ENCODE results near the gene CCND2. TPM values are rescaled to one million over a fixed set of nuclear protein-coding genes. Genes with fewer than 3 reads are reported as not detected.

Gene CCND2
- total RNA-seq, 1 donor from 2014 or later: 88.1 TPM

DNA sequence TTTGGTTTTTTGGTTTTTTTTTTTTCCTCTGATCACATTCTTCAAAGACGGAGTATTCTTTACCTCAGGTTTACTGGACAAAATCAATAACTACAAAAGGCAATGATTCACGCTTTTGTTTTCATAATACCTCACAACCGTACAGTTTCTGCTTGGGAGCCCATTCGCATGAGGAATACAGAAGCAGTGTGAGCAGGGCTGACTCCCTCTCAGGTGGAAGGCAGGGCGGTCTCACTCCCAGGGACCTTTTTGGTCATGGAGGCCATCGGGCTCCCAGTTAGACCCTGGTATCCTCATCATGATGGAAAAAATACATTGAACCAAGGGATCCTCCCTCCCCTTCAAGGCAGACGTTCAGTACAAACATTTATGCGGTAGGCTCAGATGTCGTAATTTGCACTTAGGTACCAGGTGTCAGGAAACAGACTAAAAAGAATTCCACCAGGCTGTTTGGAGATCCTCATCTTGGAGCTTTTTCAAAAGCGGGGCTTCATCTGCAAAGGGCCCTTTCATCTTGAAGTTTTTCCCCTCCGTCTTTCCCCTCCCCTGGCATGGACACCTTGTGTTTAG lies 28.5 kb downstream of the CCND2 start:
- Mint-ChIP-seq H3K4me1 (ENCODE audit: unreplicated experiment) (peaks cover 19% of the 10 kb centered on the region), H3K4me3 (ENCODE audit: unreplicated experiment) (no peak overlapping the region), H3K27me3 (ENCODE audit: unreplicated experiment) (peaks cover 2% of the 10 kb centered on the region), H3K9me3 (ENCODE audit: unreplicated experiment) (no peaks in the 10 kb centered on the region), H3K27ac (ENCODE audit: unreplicated experiment) (no peak overlapping the region), H3K36me3 (ENCODE audit: low read depth, unreplicated experiment) (peaks cover 30% of the 10 kb centered on the region)
- TF ChIP-seq, protein P1, sequence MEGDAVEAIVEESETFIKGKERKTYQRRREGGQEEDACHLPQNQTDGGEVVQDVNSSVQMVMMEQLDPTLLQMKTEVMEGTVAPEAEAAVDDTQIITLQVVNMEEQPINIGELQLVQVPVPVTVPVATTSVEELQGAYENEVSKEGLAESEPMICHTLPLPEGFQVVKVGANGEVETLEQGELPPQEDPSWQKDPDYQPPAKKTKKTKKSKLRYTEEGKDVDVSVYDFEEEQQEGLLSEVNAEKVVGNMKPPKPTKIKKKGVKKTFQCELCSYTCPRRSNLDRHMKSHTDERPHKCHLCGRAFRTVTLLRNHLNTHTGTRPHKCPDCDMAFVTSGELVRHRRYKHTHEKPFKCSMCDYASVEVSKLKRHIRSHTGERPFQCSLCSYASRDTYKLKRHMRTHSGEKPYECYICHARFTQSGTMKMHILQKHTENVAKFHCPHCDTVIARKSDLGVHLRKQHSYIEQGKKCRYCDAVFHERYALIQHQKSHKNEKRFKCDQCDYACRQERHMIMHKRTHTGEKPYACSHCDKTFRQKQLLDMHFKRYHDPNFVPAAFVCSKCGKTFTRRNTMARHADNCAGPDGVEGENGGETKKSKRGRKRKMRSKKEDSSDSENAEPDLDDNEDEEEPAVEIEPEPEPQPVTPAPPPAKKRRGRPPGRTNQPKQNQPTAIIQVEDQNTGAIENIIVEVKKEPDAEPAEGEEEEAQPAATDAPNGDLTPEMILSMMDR (IDR thresholded peaks at IDR 0.05; ENCODE audit: unreplicated experiment): no peak
- no peak for DNase-seq (ENCODE audit: low spot score)

- DNase-seq (ENCODE audit: low spot score): no peak
- Mint-ChIP-seq H3K4me3 (ENCODE audit: unreplicated experiment) (no peak overlapping the region), H3K27me3 (ENCODE audit: unreplicated experiment) (peaks cover 2% of the 10 kb centered on the region), H3K27ac (ENCODE audit: unreplicated experiment) (no peak overlapping the region), H3K9me3 (ENCODE audit: unreplicated experiment) (no peaks in the 10 kb centered on the region), H3K36me3 (ENCODE audit: low read depth, unreplicated experiment) (peaks cover 26% of the 10 kb centered on the region), H3K4me1 (ENCODE audit: unreplicated experiment) (peaks cover 26% of the 10 kb centered on the region)
- TF ChIP-seq, protein P1 (IDR thresholded peaks at IDR 0.05; ENCODE audit: unreplicated experiment): no peak
Observed at GRCh38 chr12:4302881-4303280, 29.3 kb downstream of the CCND2 start.

DNA sequence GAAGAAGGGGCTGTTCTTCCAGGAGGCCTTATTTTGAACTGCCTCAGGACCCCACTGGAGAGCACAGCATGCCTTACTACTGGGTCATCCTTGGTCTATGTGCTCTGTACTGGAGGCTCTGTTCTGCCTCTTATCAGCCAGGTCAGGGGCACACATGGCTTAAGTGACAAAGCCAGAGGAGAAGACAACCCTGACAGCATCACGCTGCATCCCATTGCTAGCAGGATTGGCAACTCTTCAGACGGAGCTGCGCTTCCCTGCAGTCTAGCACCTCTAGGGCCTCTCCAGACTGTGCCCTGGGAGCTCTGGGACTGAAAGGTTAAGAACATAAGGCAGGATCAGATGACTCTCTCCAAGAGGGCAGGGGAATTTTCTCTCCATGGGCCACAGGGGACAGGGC lies 30.2 kb downstream of the CCND2 start:
- Mint-ChIP-seq H3K9me3 (ENCODE audit: unreplicated experiment) (no peaks in the 10 kb centered on the region), H3K4me3 (ENCODE audit: unreplicated experiment) (no peak overlapping the region), H3K36me3 (ENCODE audit: low read depth, unreplicated experiment) (peaks cover 26% of the 10 kb centered on the region), H3K27ac (ENCODE audit: unreplicated experiment) (no peak overlapping the region), H3K27me3 (ENCODE audit: unreplicated experiment) (peaks cover 2% of the 10 kb centered on the region), H3K4me1 (ENCODE audit: unreplicated experiment) (peaks cover 29% of the 10 kb centered on the region)
- no peak for DNase-seq (ENCODE audit: low spot score)
- TF ChIP-seq, protein P1 (IDR thresholded peaks at IDR 0.05; ENCODE audit: unreplicated experiment): no peak

GRCh38 chr12:4307593-4308333 lies 34.2 kb downstream of the CCND2 start:
- H3K4me3 Mint-ChIP-seq (ENCODE audit: unreplicated experiment): no peak overlapping the region
- no peaks in the 10 kb centered on the region for H3K9me3 Mint-ChIP-seq (ENCODE audit: unreplicated experiment)
- peaks cover 2% of the 10 kb centered on the region for H3K27me3 Mint-ChIP-seq (ENCODE audit: unreplicated experiment)

More at GRCh38 chr12:4307593-4308333, 34.2 kb downstream of the CCND2 start:
- H3K27ac Mint-ChIP-seq (ENCODE audit: unreplicated experiment): peak overlapping the region; percentile 53
- peaks cover 6% of the 10 kb centered on the region for H3K36me3 Mint-ChIP-seq (ENCODE audit: low read depth, unreplicated experiment)
- H3K4me1 Mint-ChIP-seq (ENCODE audit: unreplicated experiment): peaks cover 32% of the 10 kb centered on the region
- DNase-seq (ENCODE audit: low spot score): peak; percentile 75
- TF ChIP-seq, protein P1 (IDR thresholded peaks at IDR 0.05; ENCODE audit: unreplicated experiment): peak; percentile 43

All from endothelial cell (in vitro differentiated cells).